Omental fat pad (tissue), 4 donors: ENCODE results near the gene POLD4. TPM values are rescaled to one million over a fixed set of nuclear protein-coding genes. Genes with fewer than 3 reads are reported as not detected.
A peak's percentile ranks its signal among the peaks of the same experiment; 100 is the strongest.

ENCODE experiments used
- ATAC-seq: fragments of 150-250 bp; one replicate; pipeline ENCODE4 v1.9.1; 2016; ENCODE audit warnings: mild to moderate bottlenecking, moderate library complexity; ENCODE audit not compliant: low FRiP score
- DNase-seq: peaks from one replicate; pipeline ENCODE4 v3.0.0-alpha.2; 2019; ENCODE audit warnings: low spot score
- CTCF ChIP-seq, 3 donors: fragments of 450-650 bp; IDR thresholded peaks; one replicate each; pipeline ENCODE4 v1.5.1; 2016 to 2017; ENCODE audit warnings: antibody characterized with exemption in 3 of 3, mild to moderate bottlenecking in 3 of 3, moderate library complexity in 2 of 3
- total RNA-seq, 4 donors: library from RNA; depleted of rRNA; stranded (reverse); fragments of >200 nt; gene quantifications; one replicate each; pipeline ENCODE4 v1.1.0, GENCODE V29; 2016

POLD4 gene
- total RNA-seq, 4 donors from 2014 or later: 67.5 to 141 (median 81.9) TPM

- ATAC-seq (peak; percentile 15), DNase-seq (no peak)
- TF ChIP-seq CTCF (IDR thresholded peaks at IDR 0.05): no peak
Measured at GRCh38 chr11:67312187-67313021, 40.9 kb downstream of the POLD4 start.

GRCh38 chr11:67311556-67312082, 41.7 kb downstream of the POLD4 start:
- no peak for ATAC-seq
- no peak for DNase-seq
- TF ChIP-seq CTCF (IDR thresholded peaks at IDR 0.05): no peak

DNA sequence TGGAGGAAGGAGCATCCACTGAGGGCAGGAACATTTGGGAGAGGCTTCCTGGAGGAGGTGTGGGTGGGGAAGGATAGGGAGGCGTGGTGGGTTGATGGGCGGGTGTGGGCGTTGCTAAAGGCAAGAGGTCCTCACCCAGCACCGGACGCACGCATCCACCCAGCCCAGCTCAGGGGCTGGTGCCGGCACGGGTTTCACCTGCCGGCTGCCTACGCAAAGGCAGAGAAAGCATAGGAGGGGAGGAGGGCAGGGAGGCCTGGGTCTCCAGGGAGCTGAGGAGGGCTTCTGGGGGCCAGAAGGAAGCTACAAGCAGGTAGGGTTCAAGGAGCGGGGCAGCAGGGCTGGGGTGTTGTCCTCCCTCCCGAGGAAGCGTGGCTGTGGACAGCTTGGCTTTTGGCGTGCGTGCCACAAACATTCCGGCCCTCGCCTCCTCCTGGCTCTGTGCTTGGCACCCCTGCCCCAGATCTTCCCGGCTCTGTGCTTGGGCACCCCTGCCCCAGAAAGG, 42.2 kb downstream of the POLD4 start:
- ATAC-seq (no peak), DNase-seq (no peak)
- no peak for TF ChIP-seq CTCF (IDR thresholded peaks at IDR 0.05)

DNA sequence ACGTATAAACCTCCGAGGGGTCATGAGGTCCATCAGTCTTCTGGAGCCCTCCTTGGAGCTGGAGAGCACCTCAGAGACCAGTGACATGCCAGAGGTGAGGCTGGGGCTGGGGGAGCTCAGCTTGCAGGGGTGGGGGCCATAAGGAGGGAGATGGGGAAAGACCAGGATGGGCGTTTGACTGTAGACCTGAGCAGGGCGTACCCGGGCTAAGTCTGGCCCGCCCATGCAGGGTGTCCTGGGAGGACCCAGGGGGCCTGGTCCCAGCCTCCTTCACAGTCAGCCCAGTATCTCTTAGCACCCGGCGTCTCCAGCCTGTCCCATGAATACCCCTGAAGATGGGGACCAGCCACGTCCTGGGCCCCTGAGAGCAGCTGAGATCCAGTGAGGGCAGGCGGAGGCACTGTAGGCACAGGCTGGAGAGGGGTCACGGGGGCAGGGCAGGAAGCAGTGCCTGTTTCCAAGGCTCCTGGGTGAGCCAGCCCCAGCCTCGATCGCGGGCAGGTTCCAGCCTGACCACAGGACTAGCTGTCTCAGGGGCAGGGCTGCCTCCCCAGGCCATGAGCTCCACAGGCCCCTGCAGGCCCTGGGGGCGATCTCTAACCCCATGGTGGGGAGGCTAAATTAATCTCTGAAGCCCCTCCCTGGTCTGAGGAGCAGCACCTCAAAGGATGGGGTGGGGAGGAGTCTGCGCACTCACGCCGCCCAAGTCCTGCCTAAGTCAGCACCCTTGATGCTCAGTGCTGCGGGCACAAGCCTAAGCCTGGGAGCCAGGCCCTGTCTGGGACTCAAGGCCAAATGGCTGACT, 42.9 kb downstream of the POLD4 start:
- DNase-seq (no peak), ATAC-seq (no peak)
- TF ChIP-seq CTCF (IDR thresholded peaks at IDR 0.05): no peak

GRCh38 chr11:67309661-67310061, 43.7 kb downstream of the POLD4 start:
- DNase-seq (no peak), ATAC-seq (no peak)
- no peak for TF ChIP-seq CTCF (IDR thresholded peaks at IDR 0.05)

DNA sequence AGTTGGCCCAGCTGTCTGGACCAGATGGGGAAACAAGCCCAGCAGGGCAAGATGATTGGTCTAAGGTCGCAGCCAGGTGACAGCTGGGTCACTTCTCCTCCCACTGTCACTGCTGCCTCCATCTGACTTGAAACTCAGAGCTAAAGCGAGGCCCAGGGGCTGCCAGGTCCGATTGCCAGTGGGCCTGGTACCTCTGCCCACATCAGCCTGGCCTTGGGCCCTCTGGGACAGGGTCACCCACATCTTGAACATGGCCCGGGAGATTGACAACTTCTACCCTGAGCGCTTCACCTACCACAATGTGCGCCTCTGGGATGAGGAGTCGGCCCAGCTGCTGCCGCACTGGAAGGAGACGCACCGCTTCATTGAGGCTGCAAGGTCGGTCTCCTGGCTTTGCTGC, 44.2 kb downstream of the POLD4 start:
- no peak for DNase-seq
- TF ChIP-seq CTCF (IDR thresholded peaks at IDR 0.05): no peak
- ATAC-seq: no peak
